M059J (cell line): ENCODE data around the gene C1orf21. TPM values are rescaled to one million over a fixed set of nuclear protein-coding genes. Genes with fewer than 3 reads are reported as not detected.

Experiments used
- DNase-seq: peaks from one replicate; pipeline ENCODE4 v3.0.0-alpha.2; 2012; ENCODE audit warnings: low read depth
- total RNA-seq: library from RNA; depleted of rRNA; stranded (reverse); fragments of >200 nt; shearing (Covaris generic); gene quantifications from 2 replicates; pipeline ENCODE4 v1.2.3, GENCODE V29; 2014

The C1orf21 gene
- total RNA-seq, 1 experiment from 2014 or later, result 22.2 TPM

DNA sequence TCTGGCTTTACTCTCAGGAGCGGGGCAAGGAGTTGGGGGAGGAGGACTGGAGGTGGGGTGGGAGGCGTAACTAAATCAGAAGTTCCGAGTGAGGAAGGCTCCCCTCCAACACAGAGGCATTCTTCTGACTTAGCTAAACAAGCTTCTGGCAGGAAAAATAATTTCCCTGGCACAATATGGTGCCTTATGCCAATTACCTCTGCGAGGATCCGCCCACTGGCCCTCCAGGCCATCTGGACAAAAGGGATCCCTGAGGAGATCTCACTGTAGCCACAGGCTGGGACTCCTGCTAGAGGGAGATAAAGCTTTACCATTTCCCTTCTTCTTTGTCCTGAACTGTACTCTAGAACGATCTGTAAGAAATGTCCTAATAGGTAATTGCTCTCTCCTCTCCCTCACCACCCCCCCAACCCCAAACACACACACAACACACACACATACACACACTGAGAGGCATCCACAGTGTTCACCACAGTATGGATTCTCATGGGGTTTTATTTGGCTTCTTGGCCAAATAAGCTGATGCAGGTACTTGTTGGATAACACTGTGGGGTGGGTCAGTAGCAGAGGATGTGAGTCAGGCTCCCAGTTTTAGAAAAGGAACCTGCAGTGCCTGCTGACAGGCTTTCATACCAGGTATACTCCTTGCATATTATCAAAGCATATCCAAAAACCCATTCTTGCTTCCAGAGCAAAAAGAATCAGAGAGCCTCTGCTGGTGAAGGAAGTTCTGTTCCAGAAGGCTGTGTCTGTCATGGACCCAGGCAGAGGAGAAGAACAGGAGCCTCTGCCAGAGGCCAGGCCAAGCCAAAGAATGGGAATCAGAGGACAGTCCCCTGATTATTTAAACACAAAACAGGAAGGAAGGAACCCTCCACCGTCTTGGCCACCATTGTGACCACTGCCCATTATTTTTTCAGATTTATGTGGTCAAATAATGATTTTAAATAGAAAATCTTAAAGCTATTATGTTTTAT lies 169.1 kb downstream of the C1orf21 start:
- no peak for DNase-seq

- DNase-seq, result no peak
Observed at GRCh38 chr1:184556665-184557064, 169.8 kb downstream of the C1orf21 start.

DNA sequence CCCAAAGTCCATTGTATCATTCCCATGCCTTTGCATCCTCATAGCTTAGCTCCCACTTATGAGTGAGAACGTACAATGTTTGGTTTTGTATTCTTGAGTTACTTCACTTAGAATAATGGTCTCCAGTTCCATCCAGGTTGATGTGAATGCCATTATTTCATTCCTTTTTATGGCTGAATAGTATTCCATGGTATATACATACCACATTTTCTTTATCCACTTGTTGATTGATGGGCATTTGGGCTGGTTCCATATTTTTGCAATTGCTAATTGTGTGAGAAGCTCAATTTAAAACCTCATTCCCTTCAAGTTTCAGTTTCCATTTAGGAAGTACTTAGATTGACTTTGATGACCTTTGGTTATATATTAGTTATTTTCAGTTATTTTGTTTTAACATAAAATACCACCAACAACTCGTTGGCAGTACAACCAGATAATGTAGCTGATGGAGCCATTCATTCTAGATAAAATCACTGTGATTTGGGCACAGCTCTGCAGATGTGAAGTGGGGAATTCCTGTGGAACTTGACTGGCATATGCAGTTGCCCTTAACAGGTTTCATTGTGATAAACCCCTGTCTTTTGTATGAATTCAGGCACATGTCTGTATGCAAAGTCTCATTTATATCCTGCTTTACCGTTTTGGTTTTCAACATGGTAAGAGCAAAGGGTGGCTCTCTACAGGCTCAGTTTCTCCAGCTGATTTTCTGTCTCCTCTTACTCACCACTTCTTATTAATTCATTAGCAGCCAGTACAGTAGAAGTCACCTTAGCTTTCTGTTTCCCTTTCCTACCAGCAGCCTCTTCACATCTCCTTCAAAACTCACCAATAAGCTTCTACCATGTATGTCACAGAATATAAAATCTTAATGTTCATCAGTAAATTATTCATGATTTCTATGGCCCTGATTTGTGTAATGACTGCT lies 170.9 kb downstream of the C1orf21 start:
- DNase-seq, result no peak

DNA sequence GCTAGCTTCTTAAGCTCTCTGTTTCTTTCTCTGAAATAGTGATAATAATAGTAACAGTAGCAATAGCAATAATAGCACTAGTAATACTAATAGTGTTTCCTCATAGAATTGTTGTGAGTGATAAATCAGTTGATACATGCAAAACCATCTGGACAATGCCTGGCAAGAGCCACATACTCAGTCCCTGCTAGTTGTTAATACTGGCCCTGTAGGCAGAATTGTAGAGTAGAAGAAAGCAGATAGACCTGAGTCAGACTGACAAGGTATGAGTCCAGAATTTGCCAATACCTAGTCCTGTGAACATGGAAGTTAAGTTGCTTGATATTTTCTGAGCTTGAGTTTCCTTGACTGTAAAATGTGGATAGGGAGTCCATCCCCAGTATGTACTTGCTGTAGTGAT lies 171.9 kb downstream of the C1orf21 start:
- DNase-seq, result no peak

DNA sequence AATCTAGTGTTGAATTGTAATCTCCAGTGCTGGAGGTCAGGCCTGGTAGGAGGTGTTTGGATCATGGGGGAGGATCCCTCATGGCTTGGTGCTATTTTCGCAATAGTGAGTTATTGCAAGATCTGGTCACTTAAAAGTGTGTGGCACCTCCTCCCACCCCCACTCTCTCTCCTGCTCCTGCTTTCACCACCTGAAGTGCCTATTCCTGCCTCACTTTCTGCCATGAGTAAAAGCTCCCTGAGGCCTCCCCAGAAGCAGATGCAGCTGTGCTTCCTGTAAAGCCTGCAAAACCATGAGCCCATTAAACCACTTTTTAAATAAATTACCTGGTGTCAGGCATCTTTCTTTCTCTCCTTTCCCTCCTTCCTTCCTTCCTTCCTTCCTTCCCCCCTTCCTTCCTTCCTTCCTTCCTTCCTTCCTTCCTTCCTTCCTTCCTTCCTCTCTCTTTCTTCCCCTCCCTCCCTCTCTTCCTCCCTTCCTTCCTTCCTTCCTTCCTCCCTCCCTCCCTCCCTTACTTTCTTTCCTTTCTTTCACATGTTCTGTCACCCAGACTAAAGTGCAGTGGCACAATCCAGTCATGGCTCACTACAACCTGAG lies 172.4 kb downstream of the C1orf21 start:
- no peak for DNase-seq

- DNase-seq, result no peak
Observed at GRCh38 chr1:184562806-184563205, 176.0 kb downstream of the C1orf21 start.

GRCh38 chr1:184563308-184563707 lies 176.5 kb downstream of the C1orf21 start:
- peak; percentile 40 for DNase-seq

DNA sequence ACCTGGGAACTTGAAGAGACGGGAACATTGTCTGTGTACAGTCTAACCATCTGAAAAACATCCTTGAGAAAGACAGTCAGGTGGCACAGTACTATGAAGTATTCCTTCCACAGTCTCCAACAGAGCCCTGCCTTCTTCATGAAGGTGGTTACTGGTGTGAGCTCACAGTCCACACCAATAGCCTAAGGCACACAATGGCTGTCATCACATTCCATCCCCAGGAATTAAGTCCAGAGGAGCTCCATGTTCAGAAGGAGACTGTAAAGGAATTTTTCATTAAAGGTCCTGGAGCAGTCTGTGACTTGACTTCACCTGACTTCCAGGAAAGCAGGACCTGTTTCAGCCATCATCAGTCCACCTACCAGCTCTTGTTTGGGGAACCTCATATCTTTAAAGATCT lies 180.2 kb downstream of the C1orf21 start:
- DNase-seq, result peak; percentile 63

DNA sequence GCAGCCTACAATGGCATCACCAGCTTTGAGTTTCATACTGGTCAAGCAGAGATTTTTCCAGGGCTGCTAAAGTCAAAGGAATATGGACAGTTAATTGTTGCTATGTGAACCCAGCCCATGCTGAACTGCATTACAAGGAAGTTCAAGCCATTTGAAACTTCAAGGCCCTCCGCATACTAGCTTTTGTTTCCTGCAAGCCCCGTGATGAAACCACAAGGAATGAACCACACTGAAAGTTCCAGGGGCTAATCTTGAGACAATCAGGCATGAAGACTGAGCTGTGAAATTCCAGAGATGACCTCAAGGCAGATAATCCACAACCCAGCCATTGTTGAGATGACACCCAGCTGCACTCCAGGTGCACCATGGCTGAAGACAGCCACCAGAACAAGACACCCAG lies 180.8 kb downstream of the C1orf21 start:
- peak; percentile 64 for DNase-seq

DNA sequence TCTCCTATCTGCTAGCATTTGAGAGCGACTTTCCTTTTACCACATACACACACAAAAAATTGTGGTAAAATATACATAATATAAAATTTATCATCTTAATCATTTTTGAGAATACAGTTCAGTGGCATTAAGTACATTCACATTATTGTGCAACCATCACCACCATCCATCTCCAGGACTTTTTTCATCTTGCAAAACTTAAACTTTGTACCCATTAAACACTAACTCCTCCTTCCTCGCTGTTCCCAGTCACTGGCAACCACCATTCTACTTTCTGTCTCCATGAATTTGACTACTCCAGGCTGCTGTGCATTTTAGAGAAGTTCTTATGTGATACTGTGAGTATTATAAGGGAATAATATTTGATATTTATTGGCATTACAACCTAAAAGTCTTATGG lies 181.3 kb downstream of the C1orf21 start:
- no peak for DNase-seq

- no peak for DNase-seq
Observed at GRCh38 chr1:184569106-184569505, 182.3 kb downstream of the C1orf21 start.

- no peak for DNase-seq
Observed at GRCh38 chr1:184574588-184574987, 187.8 kb downstream of the C1orf21 start.

- no peak for DNase-seq
Observed at GRCh38 chr1:184576822-184577221, 190.0 kb downstream of the C1orf21 start.

DNA sequence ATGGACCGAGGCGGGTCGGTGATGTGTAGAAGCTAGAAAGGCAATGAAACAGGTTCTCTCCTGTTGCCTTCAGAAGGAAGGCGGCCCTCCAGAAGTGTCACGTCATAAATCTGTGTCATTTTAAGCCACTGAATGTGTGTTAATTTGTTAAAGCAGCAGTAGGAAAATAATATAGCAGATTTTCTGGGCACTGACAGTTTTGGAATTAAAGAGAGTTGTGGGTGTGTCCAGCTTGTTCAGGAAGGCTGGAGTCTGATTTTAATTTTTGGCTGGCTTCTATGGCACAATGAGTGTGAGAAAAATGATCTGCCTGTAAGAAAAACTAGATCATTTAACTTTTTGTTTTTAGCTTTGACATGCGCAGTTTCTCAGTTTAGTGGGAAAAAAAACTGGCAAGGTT lies 190.5 kb downstream of the C1orf21 start:
- DNase-seq, result no peak

GRCh38 chr1:184582411-184582810 lies 195.6 kb downstream of the C1orf21 start:
- DNase-seq, result no peak

GRCh38 chr1:184583849-184584248 lies 197.0 kb downstream of the C1orf21 start:
- no peak for DNase-seq

- DNase-seq, result no peak
Observed at GRCh38 chr1:184588701-184589100, 201.9 kb downstream of the C1orf21 start.

DNA sequence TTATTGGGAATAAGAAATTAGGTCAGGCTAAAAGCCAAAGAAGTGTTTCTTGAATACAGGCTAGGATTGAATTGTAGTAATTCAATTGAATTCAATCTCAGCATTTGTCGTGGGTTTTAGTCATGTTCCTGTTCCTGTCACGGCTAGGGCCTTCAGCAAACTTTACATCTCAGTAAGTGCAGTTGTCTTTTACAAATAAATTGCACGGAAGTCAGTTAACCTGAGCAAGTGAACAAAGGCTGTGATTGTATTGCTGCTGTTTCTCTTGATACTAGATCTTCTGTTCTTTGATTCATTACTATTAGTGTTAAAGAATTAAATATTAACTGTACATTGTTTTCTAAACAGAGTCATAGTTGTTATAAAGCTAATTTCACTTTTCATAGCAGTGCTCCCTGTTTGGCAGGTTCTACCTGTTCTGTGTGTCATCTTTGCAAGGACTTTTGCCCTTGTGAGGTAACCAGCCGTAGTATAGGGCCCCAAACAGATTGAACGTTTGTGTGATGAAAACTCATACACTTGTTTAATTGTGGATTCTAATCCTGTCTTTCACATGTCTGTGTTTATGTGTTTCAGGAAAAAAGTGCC lies 203.4 kb downstream of the C1orf21 start:
- DNase-seq, result no peak

DNA sequence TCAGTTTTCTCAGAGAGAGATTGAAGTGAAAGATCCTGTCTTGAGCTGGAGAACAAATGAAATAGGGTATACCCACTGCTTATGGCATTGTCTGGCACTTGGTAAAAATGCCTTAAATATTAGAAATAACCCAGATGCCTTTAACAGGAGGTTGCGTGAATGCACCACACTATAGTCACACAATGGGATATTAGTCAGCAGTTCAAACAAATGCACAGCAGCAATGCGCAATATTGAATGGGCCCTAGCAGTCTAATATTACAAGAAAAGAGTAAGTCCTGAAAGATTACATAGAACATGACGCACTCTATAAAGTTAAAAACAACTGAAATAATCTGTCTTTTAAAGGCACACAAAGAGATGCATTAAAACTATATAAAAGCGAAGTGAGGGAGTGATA lies 206.8 kb downstream of the C1orf21 start:
- DNase-seq, result no peak

GRCh38 chr1:184595596-184595995 lies 208.8 kb downstream of the C1orf21 start:
- DNase-seq, result peak; percentile 50

DNA sequence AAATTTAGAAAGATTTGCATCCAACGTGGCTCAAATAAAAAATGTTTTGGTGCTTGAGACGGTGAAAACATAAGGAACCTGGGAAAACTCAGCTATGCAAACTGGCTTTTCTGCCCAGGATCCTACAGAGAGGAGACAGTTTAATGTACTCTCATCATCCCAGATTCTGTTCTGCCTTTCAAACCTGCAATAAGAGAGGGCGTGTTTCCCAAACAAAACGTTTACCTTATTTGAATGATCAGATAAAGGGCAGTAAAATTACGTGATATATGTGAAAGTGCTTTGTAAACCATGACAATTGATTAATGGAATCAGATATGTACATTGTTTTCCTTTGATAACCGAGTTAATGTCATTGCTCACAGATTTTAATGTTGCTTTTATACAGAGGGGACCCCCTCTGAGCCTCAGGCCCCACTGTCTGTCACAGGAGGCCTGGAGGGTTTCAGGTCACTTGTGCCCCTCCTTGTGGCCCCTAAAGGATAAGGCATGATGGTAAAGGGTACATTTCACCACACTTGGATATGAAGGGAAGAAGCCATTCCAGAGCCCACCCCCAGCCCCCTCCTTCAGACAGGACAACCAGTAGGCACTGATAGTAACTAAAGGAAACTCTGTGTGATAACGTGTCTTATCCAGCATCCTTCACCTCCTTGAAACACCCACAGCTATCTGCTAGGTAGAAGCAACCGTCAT lies 210.3 kb downstream of the C1orf21 start:
- DNase-seq, result no peak
